Kidney (tissue), 14 donors: ENCODE results near the gene BCL7A. TPM values are rescaled to one million over a fixed set of nuclear protein-coding genes. Genes with fewer than 3 reads are reported as not detected.

Experiments used
- DNase-seq, 5 donors: peaks; one replicate each; pipeline ENCODE4 v3.0.0-alpha.2; 2013 to 2020
- FAIRE-seq: peaks from 2 replicates; lab custom pipeline; 2012; peaks lifted over from hg19 to GRCh38; lab: Jason Lieb, UNC
- H3K27ac ChIP-seq, 2 donors: one replicate each; pipeline ENCODE4 v1.7.0; 2013; ENCODE audit warnings: low read depth in 2 of 2, low read length in 2 of 2, inconsistent platforms in 1 of 2
- H3K27me3 ChIP-seq: one replicate; pipeline ENCODE4 v1.7.1; 2013; ENCODE audit warnings: low read length, inconsistent platforms; ENCODE audit not compliant: control insufficient read depth, insufficient read depth
- H3K36me3 ChIP-seq, 3 donors: one replicate each; pipeline versions ENCODE4 v1.7.0 to v1.7.1; 2013; ENCODE audit warnings: low read length in 3 of 3, control low read depth in 1 of 3, inconsistent platforms in 1 of 3; ENCODE audit not compliant: insufficient read depth in 3 of 3, control insufficient read depth in 2 of 3
- H3K4me1 ChIP-seq, 3 donors: one replicate each; pipeline versions ENCODE4 v1.7.0 to v1.7.1; 2013; ENCODE audit warnings: low read length in 3 of 3, inconsistent platforms in 1 of 3, low read depth in 1 of 3; ENCODE audit not compliant: control insufficient read depth in 2 of 3, insufficient read depth in 2 of 3
- H3K4me3 ChIP-seq, 3 donors: one replicate each; pipeline versions ENCODE4 v1.7.0 to v1.8.1; 2013; ENCODE audit warnings: low read length in 3 of 3, control low read depth in 1 of 3, inconsistent platforms in 1 of 3
- H3K9ac ChIP-seq, 3 donors: one replicate each; pipeline versions ENCODE4 v1.7.0 to v1.7.1; 2013; ENCODE audit warnings: low read length in 3 of 3, control low read depth in 1 of 3, inconsistent platforms in 1 of 3
- H3K9me3 ChIP-seq, 3 donors: one replicate each; pipeline versions ENCODE4 v1.7.0 to v1.7.1; 2013; ENCODE audit warnings: low read length in 3 of 3, control low read depth in 1 of 3, inconsistent platforms in 1 of 3; ENCODE audit not compliant: control insufficient read depth in 2 of 3, insufficient read depth in 1 of 3
- intact Hi-C: fragments of 100-400 bp; cut with DNase I; formaldehyde crosslinking; loops from one replicate; pipeline ENCODE4 v1.11.1; 2022
- polyA plus RNA-seq: library from polyadenylated mRNA; stranded (reverse); fragments of 350-450 nt; fragmentation: Illumina TruSeq; extraction: RNeasy Lipid Tissue Mini Kit (QIAGEN cat#74804); gene quantifications from one replicate; pipeline ENCODE4 v1.2.3, GENCODE V29; 2014; ENCODE audit warnings: low read depth, low replicate concordance; ENCODE audit not compliant: insufficient read depth
- total RNA-seq: library from RNA; stranded (reverse); fragmentation: NEBNext Ultra II Directional; extraction: Animal tissue kit (Norgen Biotek cat#: 25700); gene quantifications from one replicate; pipeline ENCODE4 v1.2.1, GENCODE V29; 2021
- TF ChIP-seq, protein P1 (sequence below): IDR thresholded peaks from 3 replicates; pipeline ENCODE4 v1.5.1; 2012; ENCODE audit warnings: mild to moderate bottlenecking, moderate library complexity, borderline replicate concordance; ENCODE audit not compliant: insufficient read depth; ENCODE audit errors: extremely low read depth
- donor health status: control.
- donor health status: control.
- donor health status: control.
- donor health status: control.
- donor health status: control.
- donor health status: DM: yes; HTN: yes; CAD: no.
- donor health status: Normal renal cell carcinoma (clear cell type).

Gene BCL7A
- total and polyA plus RNA-seq, 2 donors from 2014 or later = 6.8 to 22.7 TPM

- H3K9me3 ChIP-seq = no peaks in the 10 kb centered on the region
- H3K27me3 ChIP-seq = no peaks in the 10 kb centered on the region
- peak overlapping the region in 2 of 3 donors; percentile 12 to 55 for H3K9ac ChIP-seq
- FAIRE-seq = no peak
- peak overlapping the region; percentile 18 to 83 (median 47) for H3K4me3 ChIP-seq
- peak overlapping the region; percentile 7 to 35 for H3K27ac ChIP-seq
- TF ChIP-seq, protein P1, sequence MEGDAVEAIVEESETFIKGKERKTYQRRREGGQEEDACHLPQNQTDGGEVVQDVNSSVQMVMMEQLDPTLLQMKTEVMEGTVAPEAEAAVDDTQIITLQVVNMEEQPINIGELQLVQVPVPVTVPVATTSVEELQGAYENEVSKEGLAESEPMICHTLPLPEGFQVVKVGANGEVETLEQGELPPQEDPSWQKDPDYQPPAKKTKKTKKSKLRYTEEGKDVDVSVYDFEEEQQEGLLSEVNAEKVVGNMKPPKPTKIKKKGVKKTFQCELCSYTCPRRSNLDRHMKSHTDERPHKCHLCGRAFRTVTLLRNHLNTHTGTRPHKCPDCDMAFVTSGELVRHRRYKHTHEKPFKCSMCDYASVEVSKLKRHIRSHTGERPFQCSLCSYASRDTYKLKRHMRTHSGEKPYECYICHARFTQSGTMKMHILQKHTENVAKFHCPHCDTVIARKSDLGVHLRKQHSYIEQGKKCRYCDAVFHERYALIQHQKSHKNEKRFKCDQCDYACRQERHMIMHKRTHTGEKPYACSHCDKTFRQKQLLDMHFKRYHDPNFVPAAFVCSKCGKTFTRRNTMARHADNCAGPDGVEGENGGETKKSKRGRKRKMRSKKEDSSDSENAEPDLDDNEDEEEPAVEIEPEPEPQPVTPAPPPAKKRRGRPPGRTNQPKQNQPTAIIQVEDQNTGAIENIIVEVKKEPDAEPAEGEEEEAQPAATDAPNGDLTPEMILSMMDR = no peak
- H3K4me1 ChIP-seq = peaks cover 0 to 32% (median 20%) of the 10 kb centered on the region in 3 donors
- peak in 4 of 5 donors; percentile 61 to 92 (median 82) for DNase-seq
- intact Hi-C loops = no loop called here
- peaks cover 0 to 4% (median 2%) of the 10 kb centered on the region in 3 donors for H3K36me3 ChIP-seq
Observed at GRCh38 chr12:122081697-122082221, 60.1 kb downstream of the BCL7A start.

- TF ChIP-seq, protein P1 = no peak
- DNase-seq (no peak), FAIRE-seq (no peak)
- Histone ChIP-seq H3K9ac (peak overlapping the region in 1 of 3 donors; percentile 4), H3K4me1 (peaks cover 0 to 42% (median 26%) of the 10 kb centered on the region in 3 donors), H3K27me3 (no peaks in the 10 kb centered on the region), H3K27ac (peak overlapping the region in 1 of 2 donors; percentile 32), H3K9me3 (no peaks in the 10 kb centered on the region), H3K36me3 (peaks cover 2 to 4% (median 2%) of the 10 kb centered on the region in 3 donors), H3K4me3 (peak overlapping the region in 2 of 3 donors; percentile 47 to 83)
- intact Hi-C loops = no loop called here
Observed at GRCh38 chr12:122082621-122083356, 61.1 kb downstream of the BCL7A start.

DNA sequence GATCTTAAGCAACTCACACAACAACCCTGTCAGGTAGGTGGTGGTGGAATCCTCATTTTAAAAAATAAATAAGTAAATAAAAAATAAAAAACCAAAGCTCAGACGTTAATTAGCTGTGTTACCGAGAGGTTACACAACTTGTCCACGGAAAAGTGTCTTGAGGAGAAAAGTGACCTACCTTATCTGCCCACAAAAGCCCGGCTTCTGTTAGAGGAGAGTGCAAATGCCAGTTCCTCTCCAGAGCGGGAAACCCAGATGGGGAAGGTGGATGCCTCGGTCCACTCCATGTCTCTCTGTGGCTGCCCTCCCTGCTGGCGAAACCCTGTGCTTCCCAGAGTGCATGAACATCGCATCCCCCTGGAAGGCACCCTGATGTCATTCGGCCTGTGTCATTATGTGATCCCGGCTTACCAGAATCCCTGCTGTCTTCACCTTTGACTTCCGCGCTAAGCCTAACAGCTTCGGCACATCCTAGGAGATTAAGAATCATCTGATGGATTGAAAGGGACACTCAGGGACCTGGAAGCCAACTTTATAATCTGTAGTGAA lies 63.2 kb downstream of the BCL7A start:
- no peak for DNase-seq
- H3K27ac ChIP-seq = no peak overlapping the region
- intact Hi-C loops = no loop called here
- H3K9me3 ChIP-seq = no peaks in the 10 kb centered on the region
- no peak overlapping the region for H3K9ac ChIP-seq
- no peaks in the 10 kb centered on the region for H3K27me3 ChIP-seq
- FAIRE-seq = no peak
- H3K4me1 ChIP-seq = peaks cover 0 to 45% (median 38%) of the 10 kb centered on the region in 3 donors
- TF ChIP-seq, protein P1 = no peak
- peaks cover 2 to 4% (median 2%) of the 10 kb centered on the region in 3 donors for H3K36me3 ChIP-seq
- H3K4me3 ChIP-seq = no peak overlapping the region
